C4-2B (cell line): Measurements from ENCODE around the gene PDGFA.

Experiments
- ZFX ChIP-seq: fragments of 450-650 bp; IDR thresholded peaks from 2 replicates; pipeline ENCODE4 v1.6.1; 2017
- TF ChIP-seq, protein P1 (sequence below): fragments of 450-650 bp; conservative IDR thresholded peaks from 2 replicates; pipeline ENCODE4 v1.5.1; 2017; ENCODE audit warnings: mild to moderate bottlenecking

DNA sequence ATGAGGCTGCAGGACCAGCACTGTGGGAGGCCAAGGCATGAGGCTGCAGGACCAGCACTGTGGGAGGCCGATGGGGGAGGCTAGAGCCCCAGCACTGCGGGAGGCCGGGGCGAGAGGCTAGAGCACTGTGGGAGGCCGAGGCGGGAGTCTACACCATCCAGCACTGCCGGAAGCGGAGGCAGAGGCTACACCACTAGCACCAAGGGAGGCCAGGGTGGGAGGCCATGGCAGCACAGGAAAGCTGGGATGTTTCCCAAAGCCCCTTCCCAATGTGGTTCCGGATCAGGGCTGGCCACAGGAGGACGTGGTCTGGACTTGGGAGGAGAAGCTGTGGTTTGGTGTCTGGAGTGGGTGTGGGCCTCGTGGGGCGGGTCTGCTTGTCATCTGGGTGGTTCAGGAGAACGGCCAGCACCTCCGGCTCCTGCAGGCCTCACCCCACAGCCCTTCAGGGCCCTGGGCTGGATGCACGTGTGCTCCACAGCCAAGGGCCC is 43.6 kb downstream of the PDGFA start:
- TF ChIP-seq, protein P1, sequence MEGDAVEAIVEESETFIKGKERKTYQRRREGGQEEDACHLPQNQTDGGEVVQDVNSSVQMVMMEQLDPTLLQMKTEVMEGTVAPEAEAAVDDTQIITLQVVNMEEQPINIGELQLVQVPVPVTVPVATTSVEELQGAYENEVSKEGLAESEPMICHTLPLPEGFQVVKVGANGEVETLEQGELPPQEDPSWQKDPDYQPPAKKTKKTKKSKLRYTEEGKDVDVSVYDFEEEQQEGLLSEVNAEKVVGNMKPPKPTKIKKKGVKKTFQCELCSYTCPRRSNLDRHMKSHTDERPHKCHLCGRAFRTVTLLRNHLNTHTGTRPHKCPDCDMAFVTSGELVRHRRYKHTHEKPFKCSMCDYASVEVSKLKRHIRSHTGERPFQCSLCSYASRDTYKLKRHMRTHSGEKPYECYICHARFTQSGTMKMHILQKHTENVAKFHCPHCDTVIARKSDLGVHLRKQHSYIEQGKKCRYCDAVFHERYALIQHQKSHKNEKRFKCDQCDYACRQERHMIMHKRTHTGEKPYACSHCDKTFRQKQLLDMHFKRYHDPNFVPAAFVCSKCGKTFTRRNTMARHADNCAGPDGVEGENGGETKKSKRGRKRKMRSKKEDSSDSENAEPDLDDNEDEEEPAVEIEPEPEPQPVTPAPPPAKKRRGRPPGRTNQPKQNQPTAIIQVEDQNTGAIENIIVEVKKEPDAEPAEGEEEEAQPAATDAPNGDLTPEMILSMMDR: no peak
- no peak for TF ChIP-seq ZFX
